HFFc6 (cell line): Measurements from ENCODE around the gene NFATC3. TPM values are rescaled to one million over a fixed set of nuclear protein-coding genes. Genes with fewer than 3 reads are reported as not detected.

Source experiments
- DNase-seq: peaks from one replicate; pipeline ENCODE4 v3.0.0-alpha.2; 2018
- H3K27ac Mint-ChIP-seq: 2 replicates; pipeline ENCODE4 v1.8.0; 2020; ENCODE audit warnings: mild to moderate bottlenecking, mixed read lengths
- H3K27me3 Mint-ChIP-seq: 2 replicates; pipeline ENCODE4 v1.8.0; 2021; ENCODE audit warnings: mild to moderate bottlenecking, moderate library complexity, mixed read lengths; ENCODE audit not compliant: insufficient read depth
- H3K36me3 Mint-ChIP-seq: 2 replicates; pipeline ENCODE4 v1.8.0; 2021; ENCODE audit warnings: low read depth, mixed read lengths
- H3K4me1 Mint-ChIP-seq: 2 replicates; pipeline ENCODE4 v1.8.0; 2020; ENCODE audit warnings: low read depth, mixed read lengths
- H3K4me3 Mint-ChIP-seq: 2 replicates; pipeline ENCODE4 v1.8.0; 2020; ENCODE audit warnings: mild to moderate bottlenecking, moderate library complexity, mixed read lengths
- H3K9me3 Mint-ChIP-seq: 2 replicates; pipeline ENCODE4 v1.8.0; 2020; ENCODE audit warnings: mild to moderate bottlenecking, mixed read lengths
- CTCF ChIP-seq: fragments of 200-600 bp; sonication (generic); IDR thresholded peaks from 2 replicates; pipeline ENCODE4 v1.5.0; 2021; ENCODE audit warnings: antibody characterized with exemption, mild to moderate bottlenecking
- total RNA-seq, 6 experiments: library from RNA; stranded (reverse); fragmentation: NEBNext Ultra II Directional; extraction: Animal tissue kit (Norgen Biotek cat#: 25700); gene quantifications; 2 replicates in 1 of 6; 3 replicates in 5 of 6; pipeline ENCODE4 v1.2.3, GENCODE V29; 2021

NFATC3 gene
- total RNA-seq, 6 experiments from 2014 or later = 17.2 to 20.7 (median 19.9) TPM

GRCh38 chr16:68252383-68252782 is 167.2 kb downstream of the NFATC3 start:
- H3K27me3 Mint-ChIP-seq = no peaks in the 10 kb centered on the region
- H3K36me3 Mint-ChIP-seq = peaks cover 8% of the 10 kb centered on the region; the same call in 1 of the 2 replicates
- peaks cover 7% of the 10 kb centered on the region for H3K4me1 Mint-ChIP-seq
- no peak for DNase-seq
- no peak overlapping the region for H3K4me3 Mint-ChIP-seq
- no peak for TF ChIP-seq CTCF
- H3K9me3 Mint-ChIP-seq = no peaks in the 10 kb centered on the region
- no peak overlapping the region for H3K27ac Mint-ChIP-seq

- Mint-ChIP-seq H3K27ac (no peak overlapping the region), H3K4me3 (no peak overlapping the region), H3K36me3 (peaks cover 14% of the 10 kb centered on the region; the same call in 1 of the 2 replicates), H3K4me1 (peaks cover 16% of the 10 kb centered on the region), H3K27me3 (no peaks in the 10 kb centered on the region), H3K9me3 (no peaks in the 10 kb centered on the region)
- no peak for TF ChIP-seq CTCF
- no peak for DNase-seq
Measured at GRCh38 chr16:68253721-68254120, 168.6 kb downstream of the NFATC3 start.

- peaks cover 17% of the 10 kb centered on the region for H3K4me1 Mint-ChIP-seq
- no peak for DNase-seq
- TF ChIP-seq CTCF = no peak
- H3K36me3 Mint-ChIP-seq = peaks cover 6% of the 10 kb centered on the region; the same call in 1 of the 2 replicates
- no peaks in the 10 kb centered on the region for H3K9me3 Mint-ChIP-seq
- no peak overlapping the region for H3K27ac Mint-ChIP-seq
- H3K27me3 Mint-ChIP-seq = no peaks in the 10 kb centered on the region
- H3K4me3 Mint-ChIP-seq = no peak overlapping the region
Measured at GRCh38 chr16:68255712-68256111, 170.5 kb downstream of the NFATC3 start.

GRCh38 chr16:68257251-68257905 is 172.2 kb downstream of the NFATC3 start:
- TF ChIP-seq CTCF = no peak
- Mint-ChIP-seq H3K4me1 (peaks cover 17% of the 10 kb centered on the region), H3K36me3 (0 out of 2 replicates have a peak, but pooled peaks cover 6% of the 10 kb centered on the region), H3K27ac (peak overlapping the region; percentile 86), H3K9me3 (no peaks in the 10 kb centered on the region), H3K27me3 (peaks cover 1% of the 10 kb centered on the region; the same call in 1 of the 2 replicates), H3K4me3 (no peak overlapping the region)
- DNase-seq = no peak

- peaks cover 3% of the 10 kb centered on the region; the same call in 1 of the 2 replicates for H3K27me3 Mint-ChIP-seq
- peak overlapping the region; percentile 29; the same call in 1 of the 2 replicates for H3K4me3 Mint-ChIP-seq
- TF ChIP-seq CTCF = no peak
- H3K4me1 Mint-ChIP-seq = peaks cover 19% of the 10 kb centered on the region
- H3K27ac Mint-ChIP-seq = peak overlapping the region; percentile 86
- no peaks in the 10 kb centered on the region for H3K9me3 Mint-ChIP-seq
- DNase-seq = peak; percentile 84
- H3K36me3 Mint-ChIP-seq = 0 out of 2 replicates have a peak, but pooled peaks cover 6% of the 10 kb centered on the region
Measured at GRCh38 chr16:68257906-68258800, 173.0 kb downstream of the NFATC3 start.
